ENCODE results near the gene AVPR2.

AVPR2 gene

GRCh38 chrX:153864561-153865320, 39.7 kb upstream of the AVPR2 start:
- H3K4me1 ChIP-seq (ENCODE audit: control insufficient read depth, insufficient read depth, low read length), result no peaks in the 10 kb centered on the region
- TF ChIP-seq KLF1 (tag by site-specific recombination; IDR thresholded peaks at IDR 0.05) (no peak), ZNF658 (tag by site-specific recombination; IDR thresholded peaks at IDR 0.05) (no peak), GLI2 (tag by site-specific recombination; IDR thresholded peaks at IDR 0.05; ENCODE audit: borderline replicate concordance, low read depth) (no peak), ZNF548 (tag by site-specific recombination; IDR thresholded peaks at IDR 0.05) (no peak), ZNF571 (tag by site-specific recombination; IDR thresholded peaks at IDR 0.05) (no peak), MEIS1 (CRISPR knock-in tag; IDR thresholded peaks at IDR 0.05; ENCODE audit: borderline replicate concordance) (no peak), HOXD13 (CRISPR knock-in tag; IDR thresholded peaks at IDR 0.05; ENCODE audit: borderline replicate concordance) (no peak), ZNF48 (tag by site-specific recombination; IDR thresholded peaks at IDR 0.05) (no peak), WT1 (tag by site-specific recombination; IDR thresholded peaks at IDR 0.05) (no peak), ATF2 (tag by site-specific recombination; IDR thresholded peaks at IDR 0.05; ENCODE audit: low read depth) (no peak)
- CTCF ChIA-PET, result interaction anchor here (0.6 kb wide), 2 partner anchors 18 to 80 kb away, joined by 3 to 6 read pairs; partner anchors contain the start of gene RENBP
- no peaks in the 10 kb centered on the region for H3K36me3 ChIP-seq (ENCODE audit: control insufficient read depth in 2 of 2, insufficient read depth in 1 of 2, low read length in 2 of 2)
- POLR2A ChIA-PET, result no interaction called here
- no peaks in the 10 kb centered on the region for H3K9me3 ChIP-seq (ENCODE audit: control insufficient read depth, insufficient read depth, low read depth, low read length)
- H3K4me3 ChIP-seq (ENCODE audit: low read depth, low read length), result no peak overlapping the region
- no peak overlapping the region for H3K27ac ChIP-seq (ENCODE audit: extremely low read depth, low read depth, low read length)

GRCh38 chrX:153865321-153865580, 39.2 kb upstream of the AVPR2 start:
- ChIA-PET CTCF (no interaction called here), POLR2A (no interaction called here)
- Histone ChIP-seq H3K36me3 (ENCODE audit: control insufficient read depth in 2 of 2, insufficient read depth in 1 of 2, low read length in 2 of 2) (no peaks in the 10 kb centered on the region), H3K4me1 (ENCODE audit: control insufficient read depth, insufficient read depth, low read length) (no peaks in the 10 kb centered on the region), H3K27ac (ENCODE audit: extremely low read depth, low read depth, low read length) (no peak overlapping the region), H3K4me3 (ENCODE audit: low read depth, low read length) (no peak overlapping the region), H3K9me3 (ENCODE audit: control insufficient read depth, insufficient read depth, low read depth, low read length) (no peaks in the 10 kb centered on the region)
- TF ChIP-seq REST (tag by site-specific recombination; IDR thresholded peaks at IDR 0.05), result no peak
- no peak for TF ChIP-seq ZNF518A (tag by site-specific recombination; conservative IDR thresholded peaks at IDR 0.05; ENCODE audit: low read depth)
- no peak for TF ChIP-seq ZNF549 (tag by site-specific recombination; IDR thresholded peaks at IDR 0.05)
- no peak for TF ChIP-seq ZNF202 (tag by site-specific recombination; IDR thresholded peaks at IDR 0.05; ENCODE audit: borderline replicate concordance)
- TF ChIP-seq ZNF514 (tag by site-specific recombination; IDR thresholded peaks at IDR 0.05), result no peak
- TF ChIP-seq GLIS1 (tag by site-specific recombination; IDR thresholded peaks at IDR 0.05), result no peak
- TF ChIP-seq ZBTB10 (tag by site-specific recombination; IDR thresholded peaks at IDR 0.05), result no peak
- no peak for TF ChIP-seq GLI2 (tag by site-specific recombination; IDR thresholded peaks at IDR 0.05; ENCODE audit: borderline replicate concordance, low read depth)
- no peak for TF ChIP-seq ZNF639 (tag by site-specific recombination; IDR thresholded peaks at IDR 0.05)
- no peak for TF ChIP-seq ZBTB21 (tag by site-specific recombination; IDR thresholded peaks at IDR 0.05)
